Endothelial cell of umbilical vein (primary cell): ENCODE measurements around the gene MED27. TPM values are rescaled to one million over a fixed set of nuclear protein-coding genes. Genes with fewer than 3 reads are reported as not detected.

Experiments
- BruUV-seq: library from RNA; stranded (reverse); fragments of 400-500 nt; replicated peaks from 2 replicates; lab custom pipeline; 2021; lab: Mats Ljungman, UMichigan
- CTCF ChIA-PET: fragments of 300-600, 350-600 bp; sonication (Branson Sonifier 250); formaldehyde crosslinking; loops from one replicate; lab custom pipeline; 2021; ENCODE audit warnings: antibody characterized with exemption, inconsistent platforms; lab: Charles Lee
- POLR2A ChIA-PET: fragments of 300-600, 350-600 bp; sonication (Branson Sonifier 250); formaldehyde crosslinking; loops from one replicate; lab custom pipeline; 2021; ENCODE audit warnings: antibody characterized with exemption, inconsistent platforms; lab: Charles Lee
- DNase-seq: peaks from one replicate; pipeline ENCODE4 v3.0.0-alpha.2; 2011; ENCODE audit warnings: low read depth, low spot score
- FAIRE-seq: peaks from 2 replicates; lab custom pipeline; 2011; peaks lifted over from hg19 to GRCh38; lab: Jason Lieb, UNC
- H2AFZ ChIP-seq: 2 replicates; pipeline ENCODE4 v1.6.0; 2012; ENCODE audit warnings: low read depth, low read length, control low read depth, inconsistent platforms
- H3K27ac ChIP-seq: 2 replicates; pipeline ENCODE4 v1.5.1; 2011; ENCODE audit warnings: low read depth, mild to moderate bottlenecking, control low read depth, low read length, moderate library complexity; ENCODE audit not compliant: insufficient read depth
- H3K27me3 ChIP-seq, 2 experiments: 2 replicates each; pipeline versions ENCODE4 v1.6.0 to v1.6.1; 2011; ENCODE audit warnings: low read length in 2 of 2, mixed read lengths in 1 of 2; ENCODE audit not compliant: control insufficient read depth in 2 of 2, insufficient read depth in 2 of 2
- H3K36me3 ChIP-seq, 2 experiments: 2 replicates in 1 of 2; 3 replicates in 1 of 2; pipeline ENCODE4 v1.5.1; 2011; ENCODE audit warnings: low read length in 2 of 2, mild to moderate bottlenecking in 1 of 2, moderate library complexity in 1 of 2; ENCODE audit not compliant: control insufficient read depth in 2 of 2, insufficient read depth in 2 of 2; ENCODE audit errors: extremely low read depth in 1 of 2
- H3K4me1 ChIP-seq: 3 replicates; pipeline ENCODE4 v1.5.1; 2011; ENCODE audit warnings: mild to moderate bottlenecking, low read length; ENCODE audit not compliant: control insufficient read depth, insufficient read depth; ENCODE audit errors: extremely low read depth
- H3K4me2 ChIP-seq: 2 replicates; pipeline ENCODE4 v1.6.1; 2011; ENCODE audit warnings: low read length, control low read depth, mixed read lengths; ENCODE audit not compliant: insufficient read depth
- H3K4me3 ChIP-seq, 3 experiments: fragments of 200-600 bp in 1 of 3; sonication (generic), shearing (Covaris generic) in 1 of 3; replicated peaks in 1 of 3; 2 replicates each; pipeline ENCODE4 v1.5.1; 2011 to 2016; ENCODE audit warnings: control low read depth in 3 of 3, low read length in 3 of 3, mild to moderate bottlenecking in 2 of 3, inconsistent platforms in 1 of 3, low read depth in 1 of 3, moderate library complexity in 1 of 3; ENCODE audit not compliant: insufficient read depth in 1 of 3
- H3K79me2 ChIP-seq: 2 replicates; pipeline ENCODE4 v1.6.0; 2012; ENCODE audit warnings: low read length, inconsistent platforms; ENCODE audit not compliant: control insufficient read depth, insufficient read depth
- H3K9ac ChIP-seq: replicated peaks from 2 replicates; pipeline ENCODE3; 2011; ENCODE audit warnings: low read length, control low read depth; ENCODE audit not compliant: insufficient read depth; ENCODE audit errors: extremely low read depth
- H3K9me1 ChIP-seq: replicated peaks from 3 replicates; pipeline ENCODE4 v1.6.0; 2011; ENCODE audit warnings: mild to moderate bottlenecking, low read length; ENCODE audit not compliant: control insufficient read depth, insufficient read depth; ENCODE audit errors: extremely low read depth
- H3K9me3 ChIP-seq: replicated peaks from 2 replicates; pipeline ENCODE4 v1.5.1; 2012; ENCODE audit warnings: low read length, inconsistent platforms; ENCODE audit not compliant: control insufficient read depth, insufficient read depth
- H4K20me1 ChIP-seq: replicated peaks from 2 replicates; pipeline ENCODE3; 2011; ENCODE audit warnings: mild to moderate bottlenecking, low read length; ENCODE audit not compliant: control insufficient read depth, insufficient read depth; ENCODE audit errors: extremely low read depth
- CTCF ChIP-seq, 2 donors: IDR thresholded peaks; 1 replicate in 1 of 2; 2 replicates in 1 of 2; pipeline ENCODE4 v1.5.1; 2011; ENCODE audit warnings: low read length in 2 of 2, mild to moderate bottlenecking in 2 of 2, moderate library complexity in 2 of 2, control low read depth in 1 of 2, inconsistent platforms in 1 of 2, low read depth in 1 of 2; ENCODE audit not compliant: insufficient read depth in 1 of 2; ENCODE audit errors: extremely low read depth in 1 of 2
- EZH2 ChIP-seq: IDR thresholded peaks from 2 replicates; pipeline ENCODE4 v1.6.1; 2012; ENCODE audit warnings: borderline replicate concordance, low read depth, mild to moderate bottlenecking, moderate library complexity, low read length, inconsistent platforms; ENCODE audit not compliant: severe bottlenecking
- FOS ChIP-seq: IDR thresholded peaks from 2 replicates; pipeline ENCODE4 v1.6.1; 2011; ENCODE audit warnings: mild to moderate bottlenecking, low read length, moderate library complexity, borderline replicate concordance; ENCODE audit not compliant: insufficient read depth
- GATA2 ChIP-seq: IDR thresholded peaks from 2 replicates; pipeline ENCODE4 v1.7.0; 2011; ENCODE audit warnings: low read depth, mild to moderate bottlenecking, moderate library complexity, mixed read lengths, low read length; ENCODE audit not compliant: insufficient read length, insufficient read depth
- JUN ChIP-seq: IDR thresholded peaks from 2 replicates; pipeline ENCODE4 v1.6.1; 2011; ENCODE audit warnings: borderline replicate concordance, low read depth; ENCODE audit not compliant: insufficient read length, insufficient read depth
- MYC ChIP-seq: IDR thresholded peaks from one replicate; pipeline ENCODE4 v1.6.1; 2011; ENCODE audit warnings: mild to moderate bottlenecking, low read depth, low read length
- POLR2A ChIP-seq: IDR thresholded peaks from 2 replicates; pipeline ENCODE4 v1.6.1; 2012; ENCODE audit warnings: low read depth, mild to moderate bottlenecking, control low read depth, low read length
- POLR2AphosphoS5 ChIP-seq: IDR thresholded peaks from 2 replicates; pipeline ENCODE4 v1.6.1; 2012; ENCODE audit warnings: low read depth, mild to moderate bottlenecking, control low read depth, low read length, moderate library complexity; ENCODE audit not compliant: insufficient read depth
- dilution Hi-C: fragments of 300-500 bp; cut with MboI; formaldehyde crosslinking; loops from one replicate; pipeline ENCODE4 v1.15.0; 2019; ENCODE audit warnings: low sequenced_read_pairs; ENCODE audit not compliant: extremely low pct_ligation_motif_present
- intact Hi-C: fragments of 100-400 bp; cut with micrococcal nuclease; formaldehyde crosslinking; loops from one replicate; pipeline ENCODE4 v1.10.0; 2022
- polyA plus RNA-seq, 4 experiments: library from polyadenylated mRNA; depleted of rRNA in 3 of 4; stranded (reverse) in 3 of 4; unstranded in 1 of 4; fragments of >200 nt; gene quantifications; 2 replicates each; pipeline versions ENCODE4 v1.2.1 to v1.2.3, GENCODE V29; 2011 to 2012; ENCODE audit warnings: missing spikeins in 1 of 4
- total RNA-seq: library from RNA; stranded (reverse); gene quantifications from 2 replicates; pipeline ENCODE4 v1.2.3, GENCODE V29; 2021
- TF ChIP-seq, protein P1 (sequence below): IDR thresholded peaks from 2 replicates; pipeline ENCODE4 v1.6.1; 2011; ENCODE audit not compliant: insufficient read depth, insufficient read length

The MED27 gene
- total and polyA plus RNA-seq, 2 donors (not counting 3 experiments of a cell fraction or from before 2014, with no cell fraction given), result 27.9 to 47.8 TPM

DNA sequence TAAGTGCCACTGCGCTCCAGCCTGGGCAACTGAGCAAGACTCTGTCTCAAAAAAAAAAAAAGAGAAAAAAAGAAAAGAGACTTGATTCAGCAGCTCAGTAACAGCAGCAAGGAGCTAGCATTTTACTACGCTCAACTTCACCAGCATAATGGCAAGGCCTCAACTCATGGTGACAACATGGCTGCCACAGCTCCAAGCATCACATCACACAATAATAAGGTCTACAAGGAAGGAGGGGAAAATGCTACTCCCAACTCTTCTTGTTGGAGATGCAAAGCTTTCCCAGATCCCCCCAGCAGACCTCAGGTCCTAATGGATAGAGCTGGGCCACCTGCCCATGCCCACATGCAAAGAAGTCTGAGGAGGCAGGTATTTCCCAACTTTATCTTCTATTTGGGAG, 253.6 kb downstream of the MED27 start:
- no peak overlapping the region for H3K4me3 ChIP-seq
- H4K20me1 ChIP-seq, result no peaks in the 10 kb centered on the region
- H3K27ac ChIP-seq, result no peak overlapping the region
- no peaks in the 10 kb centered on the region for H3K4me1 ChIP-seq
- DNase-seq, result no peak
- FAIRE-seq, result no peak
- intact Hi-C loops (loop anchor here (2.0 kb wide), 1 partner anchor 31 kb away; no protein-coding TSS in a partner anchor), dilution Hi-C loops (no loop called here)
- no peaks in the 10 kb centered on the region for H3K36me3 ChIP-seq
- H3K4me2 ChIP-seq, result no peak overlapping the region
- no peak overlapping the region for H2AFZ ChIP-seq
- no TSS peak for BruUV-seq
- no peaks in the 10 kb centered on the region for H3K9me1 ChIP-seq
- TF ChIP-seq JUN (no peak), FOS (no peak), POLR2AphosphoS5 (no peak), POLR2A (no peak), CTCF (IDR thresholded peaks at IDR 0.05; ENCODE audit: extremely low read depth in 1 of 2, insufficient read depth in 1 of 2, low read depth in 1 of 2, low read length in 2 of 2) (no peak), GATA2 (no peak), MYC (no peak), EZH2 (no peak)
- TF ChIP-seq, protein P1, sequence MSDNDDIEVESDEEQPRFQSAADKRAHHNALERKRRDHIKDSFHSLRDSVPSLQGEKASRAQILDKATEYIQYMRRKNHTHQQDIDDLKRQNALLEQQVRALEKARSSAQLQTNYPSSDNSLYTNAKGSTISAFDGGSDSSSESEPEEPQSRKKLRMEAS, result no peak
- peaks cover 0 to 2% of the 10 kb centered on the region in 2 experiments for H3K27me3 ChIP-seq
- POLR2A ChIA-PET, result no interaction called here
- H3K9ac ChIP-seq, result no peak overlapping the region
- H3K79me2 ChIP-seq, result no peaks in the 10 kb centered on the region
- CTCF ChIA-PET, result no interaction called here
- no peaks in the 10 kb centered on the region for H3K9me3 ChIP-seq
